Activated CD4-positive, alpha-beta T cell treated with anti-CD3 and anti-CD28 coated beads, Interleukin-2, amount 10 ng/mL, durations not matched to agents 7 days and 5 days (primary cell): ENCODE results near the gene PANX2. TPM values are rescaled to one million over a fixed set of nuclear protein-coding genes. Genes with fewer than 3 reads are reported as not detected.
A peak's percentile ranks its signal among the peaks of the same experiment; 100 is the strongest.

ENCODE experiments used
- CTCF ChIA-PET: fragments of 350-600 bp; sonication (Branson Sonifier 250); formaldehyde crosslinking; loops from one replicate; lab custom pipeline; 2021; ENCODE audit warnings: antibody characterized with exemption; lab: Charles Lee
- POLR2A ChIA-PET: fragments of 350-600 bp; sonication (Branson Sonifier 250); formaldehyde crosslinking; loops from one replicate; lab custom pipeline; 2021; ENCODE audit warnings: antibody characterized with exemption; lab: Charles Lee
- DNase-seq: peaks from one replicate; pipeline ENCODE4 v3.0.0-alpha.2; 2020
- H3K27ac Mint-ChIP-seq: one replicate; pipeline ENCODE4 v1.8.0; 2021; ENCODE audit warnings: mild to moderate bottlenecking, moderate library complexity, mixed read lengths
- H3K27me3 Mint-ChIP-seq: one replicate; pipeline ENCODE4 v1.8.0; 2021; ENCODE audit warnings: mixed read lengths
- H3K36me3 Mint-ChIP-seq: one replicate; pipeline ENCODE4 v1.8.0; 2021; ENCODE audit warnings: low read depth, mixed read lengths
- H3K4me1 Mint-ChIP-seq: one replicate; pipeline ENCODE4 v1.8.0; 2021; ENCODE audit warnings: mixed read lengths
- H3K4me3 Mint-ChIP-seq: one replicate; pipeline ENCODE4 v1.8.0; 2021; ENCODE audit warnings: mild to moderate bottlenecking, moderate library complexity, mixed read lengths
- H3K9me3 Mint-ChIP-seq: one replicate; pipeline ENCODE4 v1.8.0; 2021; ENCODE audit warnings: mixed read lengths
- total RNA-seq, 2 experiments: library from RNA; stranded (reverse); gene quantifications; one replicate each; pipeline ENCODE4 v1.2.3, GENCODE V29; 2021

PANX2 gene
- total RNA-seq, 2 experiments from 2014 or later = 0.10 TPM

DNA sequence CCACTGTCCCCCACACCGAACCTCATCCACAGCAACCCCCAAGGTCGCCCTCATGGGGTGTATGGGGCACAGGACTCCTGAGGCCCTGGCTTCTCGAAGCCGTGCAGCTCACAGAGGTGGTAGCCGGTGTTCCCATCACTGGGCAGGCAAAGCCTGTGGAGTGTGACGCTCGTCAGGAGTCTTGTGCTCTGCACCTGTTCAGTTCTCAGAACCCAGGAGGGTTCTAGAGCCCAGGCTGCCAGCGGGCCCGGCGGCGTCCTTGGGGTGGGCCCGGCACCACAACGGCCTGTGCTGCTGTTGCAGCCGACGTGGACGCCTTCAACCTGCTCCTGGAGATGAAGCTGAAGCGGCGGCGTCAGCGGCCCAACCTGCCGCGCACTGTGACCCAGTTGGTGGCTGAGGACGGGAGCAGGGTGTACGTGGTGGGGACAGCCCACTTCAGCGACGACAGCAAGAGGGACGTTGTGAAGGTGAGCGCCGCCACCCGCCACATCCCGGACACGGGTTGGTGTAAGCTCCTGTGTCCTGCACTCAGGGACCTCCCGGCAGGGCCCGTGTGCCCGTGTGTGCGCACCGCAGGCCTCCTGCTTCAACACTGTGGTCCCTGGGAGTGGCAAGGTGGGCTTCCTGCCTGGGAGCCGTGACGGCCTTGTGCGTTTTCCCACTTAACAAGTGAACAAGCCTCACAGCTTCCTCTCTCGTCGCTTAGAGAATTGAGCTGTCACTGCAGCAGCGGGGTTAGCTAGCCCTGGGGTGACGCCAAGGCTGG lies 23.7 kb downstream of the PANX2 start:
- POLR2A ChIA-PET = no interaction called here
- Mint-ChIP-seq H3K4me1 (peaks cover 28% of the 10 kb centered on the region), H3K36me3 (peaks cover 25% of the 10 kb centered on the region), H3K9me3 (no peaks in the 10 kb centered on the region), H3K4me3 (no peak overlapping the region), H3K27me3 (no peaks in the 10 kb centered on the region), H3K27ac (peak overlapping the region; percentile 2)
- DNase-seq = no peak
- CTCF ChIA-PET = no interaction called here

DNA sequence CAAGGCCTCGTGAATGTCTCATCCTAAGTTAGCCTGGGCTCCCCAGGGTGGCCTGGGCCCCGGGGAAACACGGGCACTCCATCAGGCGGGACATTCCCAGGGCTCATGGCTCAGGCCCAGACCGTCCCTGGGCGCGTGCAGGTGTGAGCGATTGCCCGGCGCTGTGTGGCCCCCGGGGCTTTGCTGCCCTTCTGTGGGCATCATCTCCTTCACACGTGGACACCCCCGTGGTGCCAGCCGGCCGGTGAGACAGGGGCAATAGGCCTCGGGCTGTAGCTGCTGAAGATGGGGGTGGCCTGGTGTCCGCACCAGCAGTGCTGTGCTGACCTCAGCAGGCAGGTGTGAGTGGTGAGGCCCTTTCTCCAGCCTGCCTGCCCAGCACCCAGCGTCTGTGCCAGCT lies 25.7 kb downstream of the PANX2 start:
- peaks cover 17% of the 10 kb centered on the region for H3K36me3 Mint-ChIP-seq
- H3K27me3 Mint-ChIP-seq = no peaks in the 10 kb centered on the region
- ChIA-PET POLR2A (no interaction called here), CTCF (interaction anchor here (1.0 kb wide), 1 partner anchor 9 kb away, joined by 3 read pairs; no protein-coding TSS in a partner anchor)
- peak overlapping the region; percentile 13 for H3K27ac Mint-ChIP-seq
- no peak overlapping the region for H3K4me3 Mint-ChIP-seq
- H3K4me1 Mint-ChIP-seq = peaks cover 23% of the 10 kb centered on the region
- DNase-seq = no peak
- H3K9me3 Mint-ChIP-seq = no peaks in the 10 kb centered on the region

GRCh38 chr22:50197000-50197800 lies 26.7 kb downstream of the PANX2 start:
- POLR2A ChIA-PET = interaction anchor here (0.6 kb wide), 1 partner anchor 49 kb away, joined by 5 read pairs; no protein-coding TSS in a partner anchor
- H3K27ac Mint-ChIP-seq = no peak overlapping the region
- H3K27me3 Mint-ChIP-seq = no peaks in the 10 kb centered on the region
- no peak for DNase-seq
- peaks cover 20% of the 10 kb centered on the region for H3K4me1 Mint-ChIP-seq
- H3K9me3 Mint-ChIP-seq = no peaks in the 10 kb centered on the region
- no peak overlapping the region for H3K4me3 Mint-ChIP-seq
- peaks cover 11% of the 10 kb centered on the region for H3K36me3 Mint-ChIP-seq
- CTCF ChIA-PET = no interaction called here

- no peak for DNase-seq
- ChIA-PET POLR2A (no interaction called here), CTCF (no interaction called here)
- H3K9me3 Mint-ChIP-seq = no peaks in the 10 kb centered on the region
- peaks cover 17% of the 10 kb centered on the region for H3K4me1 Mint-ChIP-seq
- peaks cover 7% of the 10 kb centered on the region for H3K36me3 Mint-ChIP-seq
- H3K27ac Mint-ChIP-seq = no peak overlapping the region
- H3K4me3 Mint-ChIP-seq = no peak overlapping the region
- H3K27me3 Mint-ChIP-seq = no peaks in the 10 kb centered on the region
These were observed 27.5 kb downstream of the PANX2 start for GRCh38 chr22:50197856-50198623.

DNA sequence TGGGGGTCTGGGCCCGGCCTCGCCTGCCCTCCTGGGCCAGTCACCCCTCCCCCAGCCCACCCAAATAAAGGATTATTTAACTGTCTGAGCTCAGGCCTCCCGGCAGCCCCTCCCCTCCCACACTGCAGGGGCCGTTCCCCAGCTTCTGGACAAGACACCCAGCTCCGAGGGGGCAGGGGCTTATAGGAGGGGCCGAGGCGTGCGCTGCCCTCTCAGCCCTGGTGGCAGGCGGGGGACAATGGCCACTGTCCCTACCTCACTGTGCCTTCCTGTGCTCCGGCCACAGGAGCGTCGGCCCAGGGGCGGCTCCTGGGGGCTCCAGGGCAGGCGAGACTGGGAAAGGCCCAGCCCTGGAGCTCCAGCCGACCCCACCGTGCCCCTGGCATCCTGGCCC lies 28.1 kb downstream of the PANX2 start:
- no peaks in the 10 kb centered on the region for H3K9me3 Mint-ChIP-seq
- DNase-seq = no peak
- H3K27me3 Mint-ChIP-seq = no peaks in the 10 kb centered on the region
- ChIA-PET CTCF (interaction anchor here (2.1 kb wide), 1 partner anchor 8 kb away, joined by 5 read pairs; no protein-coding TSS in a partner anchor), POLR2A (no interaction called here)
- peaks cover 21% of the 10 kb centered on the region for H3K4me1 Mint-ChIP-seq
- H3K36me3 Mint-ChIP-seq = peaks cover 13% of the 10 kb centered on the region
- no peak overlapping the region for H3K27ac Mint-ChIP-seq
- H3K4me3 Mint-ChIP-seq = no peak overlapping the region

DNA sequence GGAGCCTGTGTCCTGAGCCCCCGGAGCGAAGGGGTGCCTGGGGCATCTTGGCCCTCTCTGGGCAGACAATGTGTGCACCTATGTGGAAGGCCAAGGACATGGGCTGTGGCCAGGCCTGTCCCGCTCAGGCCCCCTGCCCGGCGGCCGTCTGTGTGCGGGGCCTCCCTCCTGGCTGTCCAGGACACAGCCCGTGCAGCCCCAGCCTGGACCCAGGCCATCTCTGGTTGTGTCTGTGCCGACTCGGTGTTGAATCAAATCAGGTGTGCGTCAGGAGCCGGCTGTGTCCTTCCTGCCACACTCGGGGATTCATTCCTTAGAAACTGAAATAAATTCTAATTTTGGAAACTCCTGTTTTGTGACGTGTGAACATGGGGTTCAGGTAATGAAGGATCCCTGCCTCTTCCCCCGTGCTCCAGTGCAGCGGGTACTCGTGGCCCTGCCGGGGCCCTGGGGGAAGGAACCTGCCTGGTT lies 28.8 kb downstream of the PANX2 start:
- Mint-ChIP-seq H3K4me1 (peaks cover 24% of the 10 kb centered on the region), H3K27ac (peak overlapping the region; percentile 82), H3K4me3 (peak overlapping the region; percentile 68), H3K36me3 (peaks cover 18% of the 10 kb centered on the region), H3K9me3 (no peaks in the 10 kb centered on the region), H3K27me3 (no peaks in the 10 kb centered on the region)
- POLR2A ChIA-PET = no interaction called here
- no peak for DNase-seq
- CTCF ChIA-PET = interaction anchor here (2.1 kb wide), 1 partner anchor 9 kb away, joined by 5 read pairs; no protein-coding TSS in a partner anchor

- Mint-ChIP-seq H3K4me1 (peaks cover 27% of the 10 kb centered on the region), H3K36me3 (peaks cover 18% of the 10 kb centered on the region), H3K9me3 (no peaks in the 10 kb centered on the region), H3K27me3 (no peaks in the 10 kb centered on the region), H3K4me3 (peak overlapping the region; percentile 68), H3K27ac (peak overlapping the region; percentile 82)
- POLR2A ChIA-PET = interaction anchor here (0.7 kb wide), 1 partner anchor 245 kb away, joined by 3 read pairs; no protein-coding TSS in a partner anchor
- CTCF ChIA-PET = interaction anchor here (2.1 kb wide), 1 partner anchor 10 kb away, joined by 5 read pairs; no protein-coding TSS in a partner anchor
- no peak for DNase-seq
These were observed 29.4 kb downstream of the PANX2 start for GRCh38 chr22:50199829-50200460.

- Mint-ChIP-seq H3K27me3 (no peaks in the 10 kb centered on the region), H3K9me3 (no peaks in the 10 kb centered on the region), H3K4me1 (peaks cover 28% of the 10 kb centered on the region), H3K4me3 (peak within 1 kb of the TSS; percentile 77), H3K27ac (peak within 1 kb of the TSS; percentile 67), H3K36me3 (peaks cover 17% of the 10 kb centered on the region)
- ChIA-PET CTCF (interaction anchor here (1.3 to 2.1 kb wide), 2 partner anchors 9 to 10 kb away, joined by 5 to 6 read pairs; no protein-coding TSS in a partner anchor), POLR2A (interaction anchor here (0.7 kb wide), 1 partner anchor 244 kb away, joined by 3 read pairs; no protein-coding TSS in a partner anchor)
- DNase-seq = peak; percentile 89
These were observed 30.1 kb downstream of the PANX2 start, which contains the start of gene SELENOO for GRCh38 chr22:50200461-50201190. SELENOO (plus strand) TSS chr22:50201011; CDS start chr22:50201037, 26 bp downstream.

GRCh38 chr22:50201191-50202129 lies 30.9 kb downstream of the PANX2 start:
- Mint-ChIP-seq H3K4me1 (peaks cover 28% of the 10 kb centered on the region), H3K36me3 (peaks cover 20% of the 10 kb centered on the region), H3K9me3 (no peaks in the 10 kb centered on the region), H3K27me3 (no peaks in the 10 kb centered on the region), H3K4me3 (peak overlapping the region; percentile 77), H3K27ac (peak overlapping the region; percentile 67)
- DNase-seq = no peak
- ChIA-PET CTCF (interaction anchor here (1.3 kb wide), 2 partner anchors 9 to 11 kb away, joined by 4 to 6 read pairs; no protein-coding TSS in a partner anchor), POLR2A (interaction anchor here (1.0 kb wide), 1 partner anchor 324 kb away, joined by 3 read pairs; the partner anchor contains the start of gene SCO2)

DNA sequence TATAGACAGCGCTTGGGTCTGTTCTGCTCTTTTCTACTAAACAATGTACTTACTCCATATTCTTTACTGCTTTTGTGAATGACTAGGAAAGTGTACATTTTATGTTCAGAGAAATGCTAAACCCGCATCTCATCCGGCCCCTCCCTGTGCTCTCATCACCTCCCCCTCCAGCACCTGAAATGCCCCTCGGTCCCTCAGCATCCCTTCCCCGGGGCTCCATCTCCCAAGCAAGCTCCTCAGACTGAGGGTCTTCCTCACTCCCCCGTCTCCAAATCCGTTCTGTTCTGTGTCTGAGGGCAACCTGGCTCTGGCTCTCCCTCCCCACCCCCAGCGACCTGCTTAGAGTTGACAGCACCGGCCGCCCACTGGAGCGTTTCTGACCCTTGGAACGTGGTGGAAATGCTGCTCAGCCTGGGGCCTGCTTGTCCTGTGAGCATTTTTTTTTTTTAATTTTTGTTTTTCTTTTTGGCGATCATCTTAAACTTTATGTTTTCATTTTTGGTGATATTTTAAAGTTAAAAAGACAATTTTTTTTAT lies 31.7 kb downstream of the PANX2 start:
- H3K36me3 Mint-ChIP-seq = peaks cover 21% of the 10 kb centered on the region
- no peak for DNase-seq
- H3K9me3 Mint-ChIP-seq = no peaks in the 10 kb centered on the region
- H3K27me3 Mint-ChIP-seq = no peaks in the 10 kb centered on the region
- H3K27ac Mint-ChIP-seq = peak overlapping the region; percentile 67
- peak overlapping the region; percentile 77 for H3K4me3 Mint-ChIP-seq
- POLR2A ChIA-PET = interaction anchor here (1.0 kb wide), 1 partner anchor 323 kb away, joined by 3 read pairs; the partner anchor contains the start of gene SCO2
- CTCF ChIA-PET = interaction anchor here (1.3 kb wide), 2 partner anchors 10 to 12 kb away, joined by 4 to 6 read pairs; no protein-coding TSS in a partner anchor
- H3K4me1 Mint-ChIP-seq = peaks cover 28% of the 10 kb centered on the region
